HepG2 (cell line): Measurements from ENCODE around the gene GAS2L1.

Experiments used
- CREB1 ChIP-seq, 2 experiments: fragments of 450-650 bp in 1 of 2; IDR thresholded peaks; 2 replicates each; pipeline ENCODE4 v1.6.1; 2016 to 2017; ENCODE audit warnings: control low read depth in 1 of 2, mild to moderate bottlenecking in 1 of 2, missing compliant biosample characterization in 1 of 2, missing genetic modification characterization in 1 of 2
- CTCF ChIP-seq: sonication (generic); formaldehyde crosslinking; IDR thresholded peaks from 2 replicates; pipeline ENCODE4 v1.5.0; 2020; ENCODE audit warnings: mild to moderate bottlenecking, missing genetic modification reagents, moderate library complexity
- ERF ChIP-seq: IDR thresholded peaks from 2 replicates; pipeline ENCODE4 v1.6.1; 2018; ENCODE audit warnings: missing biosample characterization, missing genetic modification reagents
- RBAK ChIP-seq: sonication (generic); formaldehyde crosslinking; IDR thresholded peaks from 2 replicates; pipeline ENCODE4 v1.5.1; 2020; ENCODE audit warnings: mild to moderate bottlenecking, missing genetic modification reagents
- SAP130 ChIP-seq: IDR thresholded peaks from 2 replicates; pipeline ENCODE4 v1.6.1; 2016; ENCODE audit warnings: low read depth
- SIX4 ChIP-seq: sonication (generic); formaldehyde crosslinking; IDR thresholded peaks from 2 replicates; pipeline ENCODE4 v1.4.0; 2020; ENCODE audit warnings: missing genetic modification reagents
- ZIK1 ChIP-seq: sonication (generic); formaldehyde crosslinking; IDR thresholded peaks from 2 replicates; pipeline ENCODE4 v1.5.0; 2020; ENCODE audit warnings: mild to moderate bottlenecking, low read depth, missing genetic modification reagents, borderline replicate concordance
- ZNF737 ChIP-seq: sonication (generic); formaldehyde crosslinking; IDR thresholded peaks from 2 replicates; pipeline ENCODE4 v1.5.0; 2020; ENCODE audit warnings: missing genetic modification reagents, mild to moderate bottlenecking, borderline replicate concordance
- TF ChIP-seq, protein P1 (sequence below): sonication (generic); formaldehyde crosslinking; IDR thresholded peaks from 2 replicates; pipeline ENCODE4 v1.8.1; 2022; ENCODE audit warnings: mild to moderate bottlenecking, missing genetic modification reagents

GRCh38 chr22:29310863-29311339, 4.5 kb downstream of the GAS2L1 start:
- TF ChIP-seq ZNF737 (CRISPR knock-in tag) (no peak), RBAK (CRISPR knock-in tag) (no peak), SIX4 (CRISPR knock-in tag) (no peak), CREB1 (IDR thresholded peaks at IDR 0.05) (no peak), CREB1 (CRISPR knock-in tag; IDR thresholded peaks at IDR 0.05) (no peak), CTCF (CRISPR knock-in tag) (no peak), SAP130 (CRISPR knock-in tag) (peak; percentile 78), ZIK1 (CRISPR knock-in tag) (no peak), ERF (CRISPR knock-in tag) (no peak)
- TF ChIP-seq, protein P1, sequence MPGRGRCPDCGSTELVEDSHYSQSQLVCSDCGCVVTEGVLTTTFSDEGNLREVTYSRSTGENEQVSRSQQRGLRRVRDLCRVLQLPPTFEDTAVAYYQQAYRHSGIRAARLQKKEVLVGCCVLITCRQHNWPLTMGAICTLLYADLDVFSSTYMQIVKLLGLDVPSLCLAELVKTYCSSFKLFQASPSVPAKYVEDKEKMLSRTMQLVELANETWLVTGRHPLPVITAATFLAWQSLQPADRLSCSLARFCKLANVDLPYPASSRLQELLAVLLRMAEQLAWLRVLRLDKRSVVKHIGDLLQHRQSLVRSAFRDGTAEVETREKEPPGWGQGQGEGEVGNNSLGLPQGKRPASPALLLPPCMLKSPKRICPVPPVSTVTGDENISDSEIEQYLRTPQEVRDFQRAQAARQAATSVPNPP (CRISPR knock-in tag) = no peak
